ENCODE data around the gene TFCP2.

GRCh38 chr12:51098611-51099010 lies 74.3 kb downstream of the TFCP2 start:
- TF ChIP-seq CTCF (IDR thresholded peaks at IDR 0.05) (no peak), POLR2A (IDR thresholded peaks at IDR 0.05) (no peak)

Data from right lobe of liver (tissue), 4 donors.